ENCODE measurements around the gene CDY1.
"Not testable (repeated sequence)": the region's sequence is repeated elsewhere in the genome, so short reads cannot be mapped to it uniquely, and the experiment has no call there.

Gene CDY1, protein sequence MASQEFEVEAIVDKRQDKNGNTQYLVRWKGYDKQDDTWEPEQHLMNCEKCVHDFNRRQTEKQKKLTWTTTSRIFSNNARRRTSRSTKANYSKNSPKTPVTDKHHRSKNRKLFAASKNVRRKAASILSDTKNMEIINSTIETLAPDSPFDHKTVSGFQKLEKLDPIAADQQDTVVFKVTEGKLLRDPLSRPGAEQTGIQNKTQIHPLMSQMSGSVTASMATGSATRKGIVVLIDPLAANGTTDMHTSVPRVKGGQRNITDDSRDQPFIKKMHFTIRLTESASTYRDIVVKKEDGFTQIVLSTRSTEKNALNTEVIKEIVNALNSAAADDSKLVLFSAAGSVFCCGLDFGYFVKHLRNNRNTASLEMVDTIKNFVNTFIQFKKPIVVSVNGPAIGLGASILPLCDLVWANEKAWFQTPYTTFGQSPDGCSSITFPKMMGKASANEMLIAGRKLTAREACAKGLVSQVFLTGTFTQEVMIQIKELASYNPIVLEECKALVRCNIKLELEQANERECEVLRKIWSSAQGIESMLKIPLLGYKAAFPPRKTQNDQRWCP

GRCh38 chrY:25621817-25622216 is at the start of gene CDY1:
CDY1 (plus strand) TSS chrY:25622117; CDS start chrY:25622443, 326 bp downstream.
- DNase-seq (ENCODE audit: low spot score) = not testable (repeated sequence)

DNA sequence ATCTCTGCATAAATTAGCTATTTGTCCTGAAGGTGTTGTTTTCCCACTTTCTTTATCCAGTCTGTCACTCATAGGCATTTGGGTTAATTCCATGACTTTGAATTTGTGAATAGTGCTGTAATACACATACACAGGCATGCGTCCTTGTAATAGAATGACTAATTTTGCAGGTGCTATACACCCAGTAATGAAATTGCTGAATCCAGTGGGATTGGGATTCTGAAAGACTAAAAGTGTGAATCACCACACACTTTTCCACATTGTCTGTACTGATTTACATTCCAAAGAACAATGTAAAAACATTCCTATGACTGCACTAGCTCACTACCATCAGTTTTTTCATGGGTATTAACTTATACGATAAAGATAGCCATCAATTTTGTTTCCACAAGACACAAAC is 28.6 kb upstream of the CDY1 start:
- not testable (repeated sequence) for DNase-seq (ENCODE audit: low spot score)

DNA sequence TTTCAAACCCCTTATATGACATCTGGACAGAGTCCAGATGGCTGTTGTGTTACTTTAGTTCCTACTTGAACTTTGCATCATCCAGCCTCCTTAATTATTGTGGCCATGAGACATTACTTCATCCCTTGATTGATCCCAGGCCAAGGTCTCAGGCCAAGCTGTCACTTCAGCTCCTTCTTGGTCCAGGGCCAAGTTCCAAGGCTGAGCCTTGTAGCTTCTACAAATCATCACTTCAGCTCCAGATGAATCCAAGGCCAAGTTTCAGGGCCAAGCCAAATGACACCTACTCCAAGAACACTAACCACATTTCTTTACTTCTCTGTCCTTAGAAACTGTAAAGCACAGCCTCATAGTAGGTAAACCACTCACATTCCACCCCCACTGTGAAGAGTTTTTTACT is 1.7 kb upstream of the CDY1 start:
- not testable (repeated sequence) for DNase-seq (ENCODE audit: low spot score)

DNA sequence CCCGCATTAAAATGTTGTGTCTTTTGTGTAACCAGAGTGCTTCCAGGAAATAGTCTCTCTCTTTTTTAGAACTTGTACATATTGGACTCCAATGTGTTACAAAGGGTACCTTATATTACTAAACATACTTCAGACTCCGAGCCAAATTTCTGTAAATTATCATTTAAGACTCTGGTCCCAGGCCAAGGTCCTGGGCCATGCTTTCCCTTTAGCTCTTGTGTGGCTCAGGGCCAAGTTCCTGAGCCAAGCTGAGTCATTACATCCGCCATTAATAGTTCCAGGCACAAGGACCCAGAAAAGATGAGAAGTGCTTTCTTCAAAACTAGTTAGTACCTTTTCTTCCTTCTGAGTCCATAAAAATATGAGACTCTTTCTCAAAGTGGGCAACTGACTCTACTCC is 4.6 kb downstream of the CDY1 start:
- DNase-seq (ENCODE audit: low spot score) = not testable (repeated sequence)

- not testable (repeated sequence) for DNase-seq (ENCODE audit: low spot score)
Observed at GRCh38 chrY:25630383-25631112, 8.6 kb downstream of the CDY1 start.

DNA sequence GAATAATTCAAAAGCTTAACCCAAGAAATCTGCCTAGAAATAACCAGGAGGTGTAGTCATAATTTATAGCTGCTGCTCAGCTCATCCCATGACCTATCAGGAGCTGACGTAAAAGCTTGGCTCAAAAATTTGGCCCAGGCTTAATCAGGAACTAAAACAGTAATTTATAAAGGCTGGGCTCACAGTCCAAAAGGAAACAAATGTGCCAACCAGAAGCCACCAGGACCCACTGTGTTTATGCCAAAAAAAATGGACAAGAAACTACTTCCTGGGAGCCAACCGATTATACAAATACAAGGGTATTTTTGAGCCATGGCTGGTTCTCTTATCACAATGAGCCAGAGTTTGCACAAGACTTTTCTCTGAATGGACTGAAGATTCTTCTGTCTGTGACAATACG is 17.9 kb downstream of the CDY1 start:
- not testable (repeated sequence) for DNase-seq (ENCODE audit: low spot score)

- DNase-seq (ENCODE audit: low spot score) = not testable (repeated sequence)
Observed at GRCh38 chrY:25643024-25643915, 21.4 kb downstream of the CDY1 start.

All from Ammon's horn (tissue), 1 donor.